Stimulated activated CD8-positive, alpha-beta memory T cell treated with anti-CD3 and anti-CD28 coated beads, Interleukin-4, amount 100 ng/mL, for 1 hour (primary cell): ENCODE results near the gene S100A8.
"Not testable (repeated sequence)": the region's sequence is repeated elsewhere in the genome, so short reads cannot be mapped to it uniquely, and the experiment has no call there.

Source experiments
- DNase-seq, 2 donors: peaks; one replicate each; pipeline ENCODE4 v3.0.0-alpha.2; 2020; ENCODE audit warnings: low read depth in 2 of 2, low spot score in 1 of 2

S100A8 gene

GRCh38 chr1:153348511-153349362 is 42.1 kb downstream of the S100A8 start, which contains the start of gene PGLYRP4:
TSS of gene PGLYRP4 (minus strand) at chr1:153348841. CDS start at chr1:153347932, 909 bp downstream.
- no peak for DNase-seq

DNA sequence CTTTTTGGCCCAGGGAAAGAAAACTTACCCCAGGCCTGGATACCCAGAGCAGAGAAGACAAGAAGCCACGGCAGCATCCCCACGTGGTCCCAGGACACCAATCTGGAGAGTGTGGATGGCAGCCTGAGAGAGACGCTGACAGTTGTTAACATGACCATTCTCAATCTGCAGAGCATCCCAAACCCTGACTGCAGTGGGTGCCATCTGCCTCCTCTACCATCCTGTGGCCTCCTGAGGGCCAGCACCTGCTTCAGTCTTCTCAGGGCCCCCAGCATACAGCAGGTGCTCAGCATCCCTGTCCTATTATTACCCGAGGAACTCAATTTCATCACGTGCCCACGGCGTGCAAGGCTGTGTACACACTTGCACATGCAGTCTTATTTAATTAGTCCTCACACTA is 43.0 kb downstream of the S100A8 start:
- DNase-seq: no peak

DNA sequence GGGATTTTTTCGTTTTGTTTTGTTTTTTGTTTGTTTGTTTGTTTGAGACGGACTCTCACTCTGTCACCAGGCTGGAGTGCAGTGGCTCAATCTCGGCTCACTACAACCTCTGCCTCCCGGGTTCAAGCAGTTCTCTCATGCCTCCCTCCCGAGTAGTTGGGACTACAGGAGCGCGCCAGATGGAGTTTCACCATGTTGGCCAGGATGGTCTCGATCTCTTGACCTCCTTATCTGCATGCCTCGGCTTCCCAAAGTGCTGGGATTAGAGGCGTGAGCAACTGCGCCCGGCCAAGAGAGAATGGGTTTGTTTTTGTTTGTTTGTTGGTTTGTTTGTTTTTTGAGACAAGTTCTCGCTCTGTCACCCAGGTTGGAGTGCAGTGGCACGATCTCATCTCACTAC is 43.8 kb downstream of the S100A8 start:
- not testable (repeated sequence) for DNase-seq

GRCh38 chr1:153346077-153346723 is 44.7 kb downstream of the S100A8 start:
- no peak for DNase-seq

DNA sequence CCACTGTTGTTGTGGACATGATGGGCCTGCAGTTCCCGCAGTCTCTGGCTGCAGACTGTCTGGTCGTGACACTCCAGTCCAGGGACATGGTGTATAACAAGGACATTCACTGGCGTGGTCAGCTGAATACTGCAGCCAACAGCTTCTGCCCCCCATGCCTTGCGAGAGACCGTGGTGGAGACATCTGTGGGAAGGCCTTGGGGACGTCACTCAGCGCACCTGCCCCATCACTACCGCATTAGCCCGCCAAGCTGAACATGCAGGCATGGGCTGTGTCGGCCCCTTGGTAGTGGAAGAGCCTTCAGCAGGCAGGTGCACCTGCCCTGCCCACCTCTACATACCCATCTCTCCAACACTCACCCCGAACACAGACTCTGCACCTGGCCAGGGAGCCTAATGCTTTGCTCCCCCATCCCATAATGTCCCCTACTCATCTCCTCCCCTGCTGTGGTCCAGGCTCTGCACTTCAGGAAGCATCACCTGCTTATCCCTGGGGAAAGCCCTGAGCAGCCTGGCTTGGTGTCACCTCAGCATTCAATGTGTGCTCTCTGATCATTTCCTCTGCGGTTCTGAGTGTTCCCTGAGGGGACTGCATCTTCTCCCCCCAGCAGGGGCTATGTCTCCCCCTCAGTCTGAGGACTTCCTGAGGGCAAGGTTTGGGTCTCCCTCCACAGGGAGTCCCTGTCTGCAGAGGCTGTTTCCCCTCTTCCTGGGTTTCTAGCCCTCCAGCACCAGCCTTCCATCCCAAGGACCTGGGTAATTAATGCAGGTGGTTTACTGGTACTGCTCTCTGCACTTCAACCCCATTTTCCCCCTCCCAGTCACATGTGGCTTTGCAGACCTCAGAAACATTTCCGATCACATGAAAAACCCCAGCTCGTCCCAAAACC is 45.4 kb downstream of the S100A8 start:
- no peak for DNase-seq

GRCh38 chr1:153344718-153345025 is 46.2 kb downstream of the S100A8 start:
- no peak for DNase-seq

GRCh38 chr1:153343811-153344717 is 46.8 kb downstream of the S100A8 start:
- DNase-seq: no peak

- no peak for DNase-seq
Observed at GRCh38 chr1:153343040-153343681, 47.7 kb downstream of the S100A8 start.

GRCh38 chr1:153342178-153342577 is 48.7 kb downstream of the S100A8 start:
- no peak for DNase-seq

DNA sequence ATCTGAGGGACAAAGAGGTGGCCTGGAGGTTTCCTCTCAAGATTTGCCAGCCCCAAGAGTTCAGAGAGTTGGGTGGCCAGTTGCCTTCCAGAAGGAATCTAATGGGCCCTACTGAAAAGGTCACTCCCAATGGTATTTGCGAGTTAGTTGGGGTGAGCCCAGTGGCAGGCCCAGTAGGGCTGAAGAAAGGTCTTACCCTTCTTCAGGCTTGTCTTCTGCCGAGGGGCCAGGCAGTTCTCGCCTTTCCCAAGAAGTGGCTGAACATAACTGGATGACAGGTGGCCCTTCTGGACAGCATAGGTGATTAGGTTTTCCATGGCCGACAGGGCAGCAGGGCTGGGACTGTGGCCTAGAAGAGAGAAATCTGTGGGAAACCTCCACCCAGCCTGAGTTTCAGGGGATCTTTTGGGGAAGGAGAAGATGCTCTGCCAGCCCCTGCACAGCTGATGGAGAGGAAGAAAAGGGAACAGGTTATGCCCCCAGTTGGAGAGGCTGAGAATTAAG is 49.4 kb downstream of the S100A8 start:
- no peak for DNase-seq

DNA sequence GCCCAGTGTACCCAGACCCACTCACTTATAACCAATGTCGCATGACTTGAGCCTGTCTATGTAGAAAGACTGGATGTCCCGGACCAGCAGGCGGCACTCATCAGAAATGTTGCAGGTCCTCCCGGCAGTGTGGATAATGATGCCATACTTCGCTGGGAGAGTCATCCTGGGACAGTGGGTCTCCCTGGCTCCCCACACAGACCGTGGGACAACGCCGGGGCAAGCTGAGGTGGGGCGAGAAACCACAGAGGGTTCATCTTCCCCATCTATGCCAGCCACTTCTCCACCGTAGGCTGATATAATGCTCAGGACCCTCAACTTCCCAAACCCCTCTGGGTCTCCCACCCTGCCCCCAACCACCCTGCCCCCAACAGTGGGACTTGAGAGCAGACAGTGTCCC is 50.5 kb downstream of the S100A8 start:
- no peak for DNase-seq
